Gastrocnemius medialis (tissue), 4 donors: ENCODE measurements around the gene PLPP4. TPM values are rescaled to one million over a fixed set of nuclear protein-coding genes. Genes with fewer than 3 reads are reported as not detected.

Experiments
- ATAC-seq, 2 donors: fragments of 150-250 bp; one replicate each; pipeline ENCODE4 v1.9.1; 2016
- DNase-seq, 2 donors: peaks; one replicate each; pipeline ENCODE4 v3.0.0-alpha.2; 2019
- H3K27ac ChIP-seq, 4 donors: fragments of 200-600 bp; sonication (generic); 1 replicate in 1 of 4; 2 replicates in 3 of 4; pipeline ENCODE4 v1.5.1; 2016 to 2018; ENCODE audit warnings: mild to moderate bottlenecking in 2 of 4, moderate library complexity in 1 of 4
- H3K27me3 ChIP-seq, 3 donors: fragments of 200-600 bp; sonication (generic) in 2 of 3; 1 replicate in 1 of 3; 2 replicates in 2 of 3; pipeline versions ENCODE4 v1.5.1 to v1.6.0; 2016 to 2019; ENCODE audit warnings: mild to moderate bottlenecking in 1 of 3, moderate library complexity in 1 of 3
- H3K36me3 ChIP-seq, 2 donors: fragments of 200-600 bp; sonication (generic) in 1 of 2; one replicate each; pipeline ENCODE4 v1.5.1; 2017 to 2018
- H3K4me1 ChIP-seq, 2 donors: fragments of 200-600 bp; sonication (generic) in 1 of 2; one replicate each; pipeline ENCODE4 v1.5.1; 2016 to 2017; ENCODE audit warnings: mild to moderate bottlenecking in 2 of 2
- H3K4me3 ChIP-seq, 4 donors: fragments of 200-600 bp; sonication (generic) in 3 of 4; 1 replicate in 1 of 4; 2 replicates in 3 of 4; pipeline ENCODE4 v1.5.1; 2016 to 2019; ENCODE audit warnings: mild to moderate bottlenecking in 2 of 4
- H3K9me3 ChIP-seq, 3 donors: fragments of 200-600 bp; sonication (generic) in 2 of 3; 1 replicate in 1 of 3; 2 replicates in 2 of 3; pipeline ENCODE4 v1.5.1; 2016 to 2019
- POLR2A ChIP-seq, 2 donors: fragments of 450-650 bp; IDR thresholded peaks; one replicate each; pipeline ENCODE4 v1.6.1; 2017; ENCODE audit warnings: antibody characterized with exemption in 2 of 2, mild to moderate bottlenecking in 2 of 2, moderate library complexity in 2 of 2
- in situ Hi-C, 4 donors: fragments of 200-750 bp; cut with MboI; loops; one replicate each; pipeline versions ENCODE4 v1.15.0 to v1.8.0; 2017; ENCODE audit warnings: low sequenced_read_pairs in 4 of 4
- intact Hi-C: fragments of 100-400 bp; cut with DNase I; formaldehyde crosslinking; loops from one replicate; pipeline ENCODE4 v1.15.1; 2023; ENCODE audit warnings: low total_unique reads
- total RNA-seq, 4 donors: library from RNA; depleted of rRNA; stranded (reverse); fragments of >200 nt; gene quantifications; one replicate each; pipeline versions ENCODE4 v1.1.0 to v1.2.3, GENCODE V29; 2016
- TF ChIP-seq, protein P1 (sequence below), 5 experiments: fragments of 450-650 bp in 3 of 5; fragments of 200-600 bp in 2 of 5; sonication (generic) in 2 of 5; IDR thresholded peaks in 4 of 5; conservative IDR thresholded peaks in 1 of 5; 1 replicate in 4 of 5; 2 replicates in 1 of 5; pipeline ENCODE4 v1.5.1; 2016 to 2019; ENCODE audit warnings: antibody characterized with exemption in 5 of 5, mild to moderate bottlenecking in 3 of 5, moderate library complexity in 3 of 5

PLPP4 gene
- total RNA-seq, 4 donors from 2014 or later: not detected

DNA sequence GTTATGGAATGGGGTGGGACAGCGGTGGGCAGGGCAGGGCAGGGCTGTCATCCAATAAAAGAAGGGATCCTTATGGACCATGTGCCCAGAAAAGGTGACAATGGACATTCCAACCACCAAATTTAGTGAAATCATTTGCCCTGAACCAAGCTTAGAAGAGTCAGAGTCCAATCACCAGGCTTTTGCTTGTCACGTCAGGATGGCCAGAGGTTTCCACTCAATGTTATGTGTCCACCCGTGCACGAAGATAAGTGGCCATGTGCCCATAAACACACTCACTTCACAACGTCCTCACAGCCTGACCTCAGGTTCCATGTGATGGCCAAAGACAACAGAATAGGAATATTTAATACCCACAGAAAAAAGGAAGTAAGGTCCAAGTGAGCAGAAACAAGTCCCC, 36.6 kb upstream of the PLPP4 start:
- intact Hi-C loops (no loop called here), in situ Hi-C loops (no loop called here)
- Histone ChIP-seq H3K4me3 (no peak overlapping the region), H3K4me1 (no peaks in the 10 kb centered on the region), H3K27me3 (no peaks in the 10 kb centered on the region), H3K27ac (no peak overlapping the region), H3K9me3 (no peaks in the 10 kb centered on the region), H3K36me3 (no peaks in the 10 kb centered on the region)
- no peak for ATAC-seq
- TF ChIP-seq, protein P1, sequence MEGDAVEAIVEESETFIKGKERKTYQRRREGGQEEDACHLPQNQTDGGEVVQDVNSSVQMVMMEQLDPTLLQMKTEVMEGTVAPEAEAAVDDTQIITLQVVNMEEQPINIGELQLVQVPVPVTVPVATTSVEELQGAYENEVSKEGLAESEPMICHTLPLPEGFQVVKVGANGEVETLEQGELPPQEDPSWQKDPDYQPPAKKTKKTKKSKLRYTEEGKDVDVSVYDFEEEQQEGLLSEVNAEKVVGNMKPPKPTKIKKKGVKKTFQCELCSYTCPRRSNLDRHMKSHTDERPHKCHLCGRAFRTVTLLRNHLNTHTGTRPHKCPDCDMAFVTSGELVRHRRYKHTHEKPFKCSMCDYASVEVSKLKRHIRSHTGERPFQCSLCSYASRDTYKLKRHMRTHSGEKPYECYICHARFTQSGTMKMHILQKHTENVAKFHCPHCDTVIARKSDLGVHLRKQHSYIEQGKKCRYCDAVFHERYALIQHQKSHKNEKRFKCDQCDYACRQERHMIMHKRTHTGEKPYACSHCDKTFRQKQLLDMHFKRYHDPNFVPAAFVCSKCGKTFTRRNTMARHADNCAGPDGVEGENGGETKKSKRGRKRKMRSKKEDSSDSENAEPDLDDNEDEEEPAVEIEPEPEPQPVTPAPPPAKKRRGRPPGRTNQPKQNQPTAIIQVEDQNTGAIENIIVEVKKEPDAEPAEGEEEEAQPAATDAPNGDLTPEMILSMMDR (IDR thresholded peaks at IDR 0.05 in 4 of 5, conservative IDR thresholded peaks at IDR 0.05 in 1 of 5): no peak
- TF ChIP-seq POLR2A (IDR thresholded peaks at IDR 0.05): no peak
- DNase-seq: no peak

DNA sequence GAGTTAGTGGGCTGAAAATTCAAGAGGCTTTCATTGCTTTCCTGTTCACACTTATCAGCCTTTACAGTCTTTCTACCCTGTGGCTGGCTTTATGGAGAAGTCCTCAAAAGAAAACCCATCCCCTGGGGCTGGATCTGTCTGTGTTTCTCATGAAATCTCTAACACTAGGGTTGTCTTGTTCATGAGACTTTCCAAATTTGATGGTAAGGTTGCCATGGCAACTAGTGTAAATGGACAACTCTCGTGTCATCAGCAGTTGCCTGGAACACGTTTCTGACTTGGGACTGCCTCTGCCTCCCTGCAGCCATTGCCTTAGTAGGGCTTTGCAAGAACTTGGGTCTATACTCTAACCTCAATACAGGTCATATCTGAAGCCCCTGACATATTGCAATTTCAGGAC, 35.8 kb upstream of the PLPP4 start:
- DNase-seq: no peak
- no peak for ATAC-seq
- Histone ChIP-seq H3K27ac (no peak overlapping the region), H3K4me1 (no peaks in the 10 kb centered on the region), H3K9me3 (no peaks in the 10 kb centered on the region), H3K4me3 (no peak overlapping the region), H3K36me3 (no peaks in the 10 kb centered on the region), H3K27me3 (no peaks in the 10 kb centered on the region)
- TF ChIP-seq, protein P1 (IDR thresholded peaks at IDR 0.05 in 4 of 5, conservative IDR thresholded peaks at IDR 0.05 in 1 of 5): no peak
- TF ChIP-seq POLR2A (IDR thresholded peaks at IDR 0.05): no peak
- in situ Hi-C loops (no loop called here), intact Hi-C loops (no loop called here)

DNA sequence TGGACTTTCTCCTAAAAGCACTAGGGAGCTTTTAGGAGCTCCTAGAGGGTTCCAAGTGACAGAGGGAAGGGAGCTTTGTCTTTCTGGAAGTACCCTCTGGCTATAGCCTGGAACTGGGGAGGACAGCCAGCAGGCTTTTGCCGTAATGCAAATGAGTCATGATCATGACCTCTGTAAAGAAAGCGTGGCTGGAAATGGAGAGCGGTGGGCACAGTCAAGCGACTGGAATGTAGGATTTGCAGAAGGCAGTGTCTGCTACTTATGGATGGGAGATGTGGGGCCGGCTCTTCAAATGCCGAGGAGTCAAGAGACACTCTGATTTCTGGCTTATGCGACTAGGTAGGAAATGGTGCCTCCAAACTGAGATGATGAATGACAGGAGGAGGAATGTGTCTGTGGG, 34.6 kb upstream of the PLPP4 start:
- in situ Hi-C loops (no loop called here), intact Hi-C loops (no loop called here)
- H3K27ac ChIP-seq: no peak overlapping the region
- H3K4me1 ChIP-seq: no peaks in the 10 kb centered on the region
- ATAC-seq: no peak
- H3K27me3 ChIP-seq: no peaks in the 10 kb centered on the region
- H3K9me3 ChIP-seq: no peaks in the 10 kb centered on the region
- DNase-seq: no peak
- no peaks in the 10 kb centered on the region for H3K36me3 ChIP-seq
- TF ChIP-seq, protein P1 (IDR thresholded peaks at IDR 0.05 in 4 of 5, conservative IDR thresholded peaks at IDR 0.05 in 1 of 5): no peak
- TF ChIP-seq POLR2A (IDR thresholded peaks at IDR 0.05): no peak
- no peak overlapping the region for H3K4me3 ChIP-seq

DNA sequence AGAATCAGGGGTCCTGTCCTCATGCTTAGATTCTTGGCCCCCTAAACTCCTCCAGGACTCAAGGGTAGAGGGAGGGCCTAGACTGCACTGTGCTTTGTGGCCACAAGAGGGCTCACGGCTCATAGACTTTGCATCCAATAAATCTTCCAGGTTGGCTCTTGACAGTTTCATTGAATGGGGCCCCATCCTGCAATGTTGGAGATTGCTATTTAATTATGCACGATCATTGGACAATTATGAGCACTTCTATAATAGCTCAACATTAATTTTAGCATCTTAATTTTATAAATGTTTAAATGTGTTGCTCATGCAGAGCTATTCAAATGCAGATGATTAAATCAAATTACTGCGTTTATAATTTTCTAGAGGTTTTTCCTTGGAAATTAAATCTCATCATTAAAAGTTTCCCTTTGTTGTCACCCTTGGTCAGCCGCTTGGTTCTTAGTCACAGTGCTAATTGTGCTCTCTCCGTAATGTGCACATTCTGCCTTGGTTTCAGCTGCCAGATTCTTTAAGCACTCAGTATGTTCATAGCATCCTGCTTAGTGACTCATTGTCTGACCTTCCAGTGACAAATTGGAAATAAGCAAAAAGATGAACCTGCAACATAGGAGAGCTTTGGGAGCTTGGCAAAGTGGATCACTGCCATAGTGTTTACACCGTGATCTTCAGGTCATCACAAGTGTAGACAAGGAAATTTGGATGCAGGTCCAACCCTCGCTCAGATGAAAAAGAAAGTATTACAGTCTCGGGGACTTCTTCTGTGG, 33.4 kb upstream of the PLPP4 start:
- Histone ChIP-seq H3K27me3 (no peaks in the 10 kb centered on the region), H3K4me1 (no peaks in the 10 kb centered on the region), H3K9me3 (no peaks in the 10 kb centered on the region), H3K27ac (no peak overlapping the region), H3K4me3 (no peak overlapping the region), H3K36me3 (no peaks in the 10 kb centered on the region)
- no peak for ATAC-seq
- intact Hi-C loops (no loop called here), in situ Hi-C loops (no loop called here)
- DNase-seq: no peak
- TF ChIP-seq, protein P1 (IDR thresholded peaks at IDR 0.05 in 4 of 5, conservative IDR thresholded peaks at IDR 0.05 in 1 of 5): peak in 1 of 5 experiments; percentile 48
- TF ChIP-seq POLR2A (IDR thresholded peaks at IDR 0.05): no peak

DNA sequence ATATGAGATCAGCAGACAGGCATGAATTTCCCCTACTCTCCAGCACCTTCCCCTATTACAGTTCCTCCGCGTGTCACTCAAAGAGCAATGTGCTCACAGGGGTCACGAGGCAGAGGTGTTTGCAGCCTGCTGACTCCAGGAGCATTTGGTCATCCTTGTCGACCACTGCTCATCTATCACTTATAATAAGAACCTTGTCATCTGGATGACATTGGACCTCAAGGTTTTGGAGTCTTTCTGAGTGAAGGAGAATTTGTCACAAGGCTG, 32.9 kb upstream of the PLPP4 start:
- intact Hi-C loops: no loop called here
- DNase-seq (no peak), ATAC-seq (no peak)
- H3K36me3 ChIP-seq: no peaks in the 10 kb centered on the region
- H3K27me3 ChIP-seq: no peaks in the 10 kb centered on the region
- no peak overlapping the region for H3K27ac ChIP-seq
- H3K9me3 ChIP-seq: no peaks in the 10 kb centered on the region
- TF ChIP-seq POLR2A (IDR thresholded peaks at IDR 0.05): no peak
- H3K4me1 ChIP-seq: no peaks in the 10 kb centered on the region
- in situ Hi-C loops: no loop called here
- no peak overlapping the region for H3K4me3 ChIP-seq
